ENCODE measurements around the gene GEMIN8.

Gene GEMIN8

GRCh38 chrX:14029425-14030173 is at the start of gene GEMIN8:
Gene GEMIN8, minus strand, starts transcription at chrX:14029892. Its CDS starts 8,414 bp downstream, at chrX:14021478.
- peak; percentile 76 for DNase-seq (ENCODE audit: low read depth)
- H3K4me3 ChIP-seq (ENCODE audit: low read depth, low read length) = peak within 1 kb of the TSS; percentile 56

GRCh38 chrX:14076639-14077038 is 46.9 kb upstream of the GEMIN8 start:
- DNase-seq (ENCODE audit: low read depth) = no peak
- H3K4me3 ChIP-seq (ENCODE audit: low read depth, low read length) = no peak overlapping the region

GRCh38 chrX:14073556-14073955 is 43.9 kb upstream of the GEMIN8 start:
- DNase-seq (ENCODE audit: low read depth) = peak; percentile 68
- no peak overlapping the region for H3K4me3 ChIP-seq (ENCODE audit: low read depth, low read length)

- no peak for DNase-seq (ENCODE audit: low read depth)
- no peak overlapping the region for H3K4me3 ChIP-seq (ENCODE audit: low read depth, low read length)
These were observed 43.4 kb upstream of the GEMIN8 start for GRCh38 chrX:14073071-14073470.

- no peak overlapping the region for H3K4me3 ChIP-seq (ENCODE audit: low read depth, low read length)
- DNase-seq (ENCODE audit: low read depth) = no peak
These were observed 36.1 kb upstream of the GEMIN8 start for GRCh38 chrX:14065800-14066199.

- no peak for DNase-seq (ENCODE audit: low read depth)
- H3K4me3 ChIP-seq (ENCODE audit: low read depth, low read length) = no peak overlapping the region
These were observed 35.1 kb upstream of the GEMIN8 start for GRCh38 chrX:14064626-14065432.

- no peak for DNase-seq (ENCODE audit: low read depth)
- H3K4me3 ChIP-seq (ENCODE audit: low read depth, low read length) = no peak overlapping the region
These were observed 32.8 kb upstream of the GEMIN8 start for GRCh38 chrX:14062524-14062923.

GRCh38 chrX:14056206-14056605 is 26.5 kb upstream of the GEMIN8 start:
- DNase-seq (ENCODE audit: low read depth) = no peak
- no peak overlapping the region for H3K4me3 ChIP-seq (ENCODE audit: low read depth, low read length)

- no peak for DNase-seq (ENCODE audit: low read depth)
- no peak overlapping the region for H3K4me3 ChIP-seq (ENCODE audit: low read depth, low read length)
These were observed 21.7 kb upstream of the GEMIN8 start for GRCh38 chrX:14051416-14051815.

- no peak for DNase-seq (ENCODE audit: low read depth)
- no peak overlapping the region for H3K4me3 ChIP-seq (ENCODE audit: low read depth, low read length)
These were observed 21.0 kb upstream of the GEMIN8 start for GRCh38 chrX:14050709-14051108.

- no peak for DNase-seq (ENCODE audit: low read depth)
- no peak overlapping the region for H3K4me3 ChIP-seq (ENCODE audit: low read depth, low read length)
These were observed 13.5 kb upstream of the GEMIN8 start for GRCh38 chrX:14043209-14043608.

GRCh38 chrX:14039344-14039743 is 9.7 kb upstream of the GEMIN8 start:
- no peak for DNase-seq (ENCODE audit: low read depth)
- H3K4me3 ChIP-seq (ENCODE audit: low read depth, low read length) = no peak overlapping the region

- DNase-seq (ENCODE audit: low read depth) = no peak
- no peak overlapping the region for H3K4me3 ChIP-seq (ENCODE audit: low read depth, low read length)
These were observed 8.8 kb upstream of the GEMIN8 start for GRCh38 chrX:14038375-14039085.

GRCh38 chrX:14032406-14032805 is 2.7 kb upstream of the GEMIN8 start:
- no peak for DNase-seq (ENCODE audit: low read depth)
- no peak overlapping the region for H3K4me3 ChIP-seq (ENCODE audit: low read depth, low read length)

GRCh38 chrX:14030174-14030530 is 460 bp upstream of the GEMIN8 start:
- H3K4me3 ChIP-seq (ENCODE audit: low read depth, low read length) = peak overlapping the region; percentile 56
- no peak for DNase-seq (ENCODE audit: low read depth)

- peak overlapping the region; percentile 56 for H3K4me3 ChIP-seq (ENCODE audit: low read depth, low read length)
- no peak for DNase-seq (ENCODE audit: low read depth)
These were observed 660 bp downstream of the GEMIN8 start for GRCh38 chrX:14029039-14029424.

GRCh38 chrX:14028473-14028872 is 1.2 kb downstream of the GEMIN8 start:
- peak overlapping the region; percentile 56 for H3K4me3 ChIP-seq (ENCODE audit: low read depth, low read length)
- no peak for DNase-seq (ENCODE audit: low read depth)

- DNase-seq (ENCODE audit: low read depth) = peak; percentile 74
- H3K4me3 ChIP-seq (ENCODE audit: low read depth, low read length) = no peak overlapping the region
These were observed 2.1 kb downstream of the GEMIN8 start for GRCh38 chrX:14027511-14028019.

GRCh38 chrX:14027036-14027435 is 2.7 kb downstream of the GEMIN8 start:
- H3K4me3 ChIP-seq (ENCODE audit: low read depth, low read length) = no peak overlapping the region
- DNase-seq (ENCODE audit: low read depth) = no peak

GRCh38 chrX:14026121-14026520 is 3.6 kb downstream of the GEMIN8 start:
- H3K4me3 ChIP-seq (ENCODE audit: low read depth, low read length) = no peak overlapping the region
- no peak for DNase-seq (ENCODE audit: low read depth)
